Measurements from ENCODE around the gene ZNF331.

The ZNF331 gene

GRCh38 chr19:53553156-53553555 is 15.2 kb downstream of the ZNF331 start:
- peak; percentile 11 for DNase-seq (ENCODE audit: low read depth)
- TF ChIP-seq CTCF (IDR thresholded peaks at IDR 0.05; ENCODE audit: insufficient read depth, low read depth, low read length, missing control alignments) = no peak
- H3K4me3 ChIP-seq (ENCODE audit: low read length) = no peak overlapping the region

GRCh38 chr19:53553865-53554791 is 16.2 kb downstream of the ZNF331 start:
- TF ChIP-seq CTCF (IDR thresholded peaks at IDR 0.05; ENCODE audit: insufficient read depth, low read depth, low read length, missing control alignments) = no peak
- peak; percentile 83 for DNase-seq (ENCODE audit: low read depth)
- H3K4me3 ChIP-seq (ENCODE audit: low read length) = peak overlapping the region; percentile 50

- TF ChIP-seq CTCF (IDR thresholded peaks at IDR 0.05; ENCODE audit: insufficient read depth, low read depth, low read length, missing control alignments) = no peak
- peak overlapping the region; percentile 50 for H3K4me3 ChIP-seq (ENCODE audit: low read length)
Observed at GRCh38 chr19:53554804-53555203, 16.9 kb downstream of the ZNF331 start.

GRCh38 chr19:53555352-53555751 is 17.4 kb downstream of the ZNF331 start:
- no peak for TF ChIP-seq CTCF (IDR thresholded peaks at IDR 0.05; ENCODE audit: insufficient read depth, low read depth, low read length, missing control alignments)
- DNase-seq (ENCODE audit: low read depth) = no peak
- H3K4me3 ChIP-seq (ENCODE audit: low read length) = peak overlapping the region; percentile 50

More at GRCh38 chr19:53554804-53555203, 16.9 kb downstream of the ZNF331 start:
- DNase-seq (ENCODE audit: low read depth) = no peak

GRCh38 chr19:53571339-53571738 is 33.4 kb downstream of the ZNF331 start:
- no peak for DNase-seq (ENCODE audit: low read depth)
- no peak for TF ChIP-seq CTCF (IDR thresholded peaks at IDR 0.05; ENCODE audit: insufficient read depth, low read depth, low read length, missing control alignments)
- no peak overlapping the region for H3K4me3 ChIP-seq (ENCODE audit: low read length)

- DNase-seq (ENCODE audit: low read depth) = no peak
- no peak overlapping the region for H3K4me3 ChIP-seq (ENCODE audit: low read length)
- TF ChIP-seq CTCF (IDR thresholded peaks at IDR 0.05; ENCODE audit: insufficient read depth, low read depth, low read length, missing control alignments) = no peak
Observed at GRCh38 chr19:53576941-53577653, 39.2 kb downstream of the ZNF331 start.

Data from epithelial cell of esophagus (primary cell).